ENCODE data around the gene MARVELD2. TPM values are rescaled to one million over a fixed set of nuclear protein-coding genes. Genes with fewer than 3 reads are reported as not detected.
A peak's percentile ranks its signal among the peaks of the same experiment; 100 is the strongest.
"Not testable (repeated sequence)": the region's sequence is repeated elsewhere in the genome, so short reads cannot be mapped to it uniquely, and the experiment has no call there.

Gene MARVELD2
- total RNA-seq (2014; rRNA removed; shearing (Covaris generic)) = not detected in 2 replicates

- no peak for DNase-seq (ENCODE audit: low spot score)
These were observed at the start of gene MARVELD2 for GRCh38 chr5:69414885-69415583. MARVELD2 (plus strand) TSS chr5:69415116; CDS start chr5:69419386, 4,270 bp downstream.

GRCh38 chr5:69367697-69368279, 47.1 kb upstream of the MARVELD2 start:
- DNase-seq (ENCODE audit: low spot score) = no peak

- no peak for DNase-seq (ENCODE audit: low spot score)
These were observed 46.2 kb upstream of the MARVELD2 start for GRCh38 chr5:69368458-69369339.

GRCh38 chr5:69369340-69370121, 45.4 kb upstream of the MARVELD2 start, which contains the start of the genes AK6, RAD17 and TAF9:
AK6 (minus strand) TSS chr5:69369520; CDS start chr5:69369490, 30 bp downstream.
RAD17 (plus strand) TSS chr5:69369818; CDS start chr5:69372209, 2,391 bp downstream.
TAF9 (minus strand) TSS chr5:69369520; CDS start chr5:69365737, 3,783 bp downstream.
- DNase-seq (ENCODE audit: low spot score) = peak; percentile 85

- not testable (repeated sequence) for DNase-seq (ENCODE audit: low spot score)
These were observed 44.6 kb upstream of the MARVELD2 start for GRCh38 chr5:69370335-69370734.

GRCh38 chr5:69372394-69372793, 42.5 kb upstream of the MARVELD2 start:
- DNase-seq (ENCODE audit: low spot score) = no peak

- no peak for DNase-seq (ENCODE audit: low spot score)
These were observed 39.9 kb upstream of the MARVELD2 start for GRCh38 chr5:69374911-69375446.

GRCh38 chr5:69378376-69378775, 36.5 kb upstream of the MARVELD2 start:
- no peak for DNase-seq (ENCODE audit: low spot score)

- no peak for DNase-seq (ENCODE audit: low spot score)
These were observed 10.1 kb upstream of the MARVELD2 start for GRCh38 chr5:69404659-69405330.

- DNase-seq (ENCODE audit: low spot score) = no peak
These were observed 655 bp downstream of the MARVELD2 start for GRCh38 chr5:69415584-69415958.

- no peak for DNase-seq (ENCODE audit: low spot score)
These were observed 1.3 kb downstream of the MARVELD2 start for GRCh38 chr5:69416180-69416579.

GRCh38 chr5:69416699-69417098, 1.8 kb downstream of the MARVELD2 start:
- DNase-seq (ENCODE audit: low spot score) = no peak

GRCh38 chr5:69418554-69418953, 3.6 kb downstream of the MARVELD2 start:
- no peak for DNase-seq (ENCODE audit: low spot score)

- no peak for DNase-seq (ENCODE audit: low spot score)
These were observed 16.7 kb downstream of the MARVELD2 start for GRCh38 chr5:69431424-69432303.

GRCh38 chr5:69432412-69433206, 17.7 kb downstream of the MARVELD2 start:
- no peak for DNase-seq (ENCODE audit: low spot score)

GRCh38 chr5:69435276-69435884, 20.5 kb downstream of the MARVELD2 start:
- not testable (repeated sequence) for DNase-seq (ENCODE audit: low spot score)

- no peak for DNase-seq (ENCODE audit: low spot score)
These were observed 29.3 kb downstream of the MARVELD2 start for GRCh38 chr5:69444127-69444754.

GRCh38 chr5:69449511-69449910, 34.6 kb downstream of the MARVELD2 start:
- DNase-seq (ENCODE audit: low spot score) = no peak
